ENCODE data around the gene SHKBP1. TPM values are rescaled to one million over a fixed set of nuclear protein-coding genes. Genes with fewer than 3 reads are reported as not detected.

Gene SHKBP1
- total RNA-seq, 1 experiment from 2014 or later, result 85.5 TPM

DNA sequence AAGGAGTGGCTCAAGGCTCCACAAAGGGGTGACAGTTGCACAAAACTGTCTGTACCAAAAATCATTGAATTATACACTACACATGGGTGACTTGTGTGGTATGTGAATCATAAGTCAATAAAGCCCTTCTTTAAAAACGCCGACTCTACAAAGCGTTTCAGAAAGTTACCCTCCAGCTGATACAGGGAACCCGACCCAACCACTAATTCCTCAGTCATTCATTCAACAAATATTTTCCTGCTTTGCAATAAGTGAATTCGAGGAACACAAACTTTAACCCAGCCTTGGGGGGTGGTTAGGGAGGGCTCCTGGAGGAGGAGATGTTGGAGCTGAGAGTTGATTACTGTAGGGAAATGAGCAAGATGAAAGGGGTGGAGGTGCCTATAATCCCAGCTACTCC, 56.5 kb downstream of the SHKBP1 start:
- TF ChIP-seq, protein P1, sequence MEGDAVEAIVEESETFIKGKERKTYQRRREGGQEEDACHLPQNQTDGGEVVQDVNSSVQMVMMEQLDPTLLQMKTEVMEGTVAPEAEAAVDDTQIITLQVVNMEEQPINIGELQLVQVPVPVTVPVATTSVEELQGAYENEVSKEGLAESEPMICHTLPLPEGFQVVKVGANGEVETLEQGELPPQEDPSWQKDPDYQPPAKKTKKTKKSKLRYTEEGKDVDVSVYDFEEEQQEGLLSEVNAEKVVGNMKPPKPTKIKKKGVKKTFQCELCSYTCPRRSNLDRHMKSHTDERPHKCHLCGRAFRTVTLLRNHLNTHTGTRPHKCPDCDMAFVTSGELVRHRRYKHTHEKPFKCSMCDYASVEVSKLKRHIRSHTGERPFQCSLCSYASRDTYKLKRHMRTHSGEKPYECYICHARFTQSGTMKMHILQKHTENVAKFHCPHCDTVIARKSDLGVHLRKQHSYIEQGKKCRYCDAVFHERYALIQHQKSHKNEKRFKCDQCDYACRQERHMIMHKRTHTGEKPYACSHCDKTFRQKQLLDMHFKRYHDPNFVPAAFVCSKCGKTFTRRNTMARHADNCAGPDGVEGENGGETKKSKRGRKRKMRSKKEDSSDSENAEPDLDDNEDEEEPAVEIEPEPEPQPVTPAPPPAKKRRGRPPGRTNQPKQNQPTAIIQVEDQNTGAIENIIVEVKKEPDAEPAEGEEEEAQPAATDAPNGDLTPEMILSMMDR (conservative IDR thresholded peaks at IDR 0.05; ENCODE audit: low read depth, low read length), result no peak
- no peak for TF ChIP-seq EZH2 (IDR thresholded peaks at IDR 0.05; ENCODE audit: borderline replicate concordance, low read depth, low read length, poor library complexity, severe bottlenecking)
- H3K9me3 ChIP-seq (ENCODE audit: low read depth, low read length, poor library complexity, severe bottlenecking), result no peaks in the 10 kb centered on the region
- H3K4me3 ChIP-seq (ENCODE audit: low read depth, low read length, poor library complexity, severe bottlenecking), result no peak overlapping the region
- BruUV-seq (replicated peaks), result no TSS peak
- H3K4me1 ChIP-seq (ENCODE audit: insufficient read depth, low read length, poor library complexity, severe bottlenecking), result no peaks in the 10 kb centered on the region
- no peak for DNase-seq (ENCODE audit: low spot score)
- intact Hi-C loops (cut with micrococcal nuclease; ENCODE audit: unreplicated experiment), result loop anchor here (10.0 kb wide), 2 partner anchors 108 to 488 kb away; no protein-coding TSS in a partner anchor
- H3K36me3 ChIP-seq (ENCODE audit: insufficient read depth, low read length, poor library complexity, severe bottlenecking), result peaks cover 21% of the 10 kb centered on the region
- H3K27me3 ChIP-seq (replicated peaks; ENCODE audit: insufficient read depth, low read depth, low read length, poor library complexity), result no peaks in the 10 kb centered on the region
- no peak overlapping the region for H3K27ac ChIP-seq (ENCODE audit: low read depth, low read length, poor library complexity, severe bottlenecking)
- POLR2A ChIA-PET (ENCODE audit: low non-redundant PET), result no interaction called here
- CTCF ChIA-PET, result interaction anchor here (0.6 kb wide), 1 partner anchor 10 kb away, joined by 3 read pairs; no protein-coding TSS in a partner anchor

- no TSS peak for BruUV-seq (replicated peaks)
- intact Hi-C loops (cut with micrococcal nuclease; ENCODE audit: unreplicated experiment), result loop anchor here (10.0 kb wide), 2 partner anchors 114 to 494 kb away; no protein-coding TSS in a partner anchor
- H3K36me3 ChIP-seq (ENCODE audit: insufficient read depth, low read length, poor library complexity, severe bottlenecking), result no peaks in the 10 kb centered on the region
- no peak overlapping the region for H3K4me3 ChIP-seq (ENCODE audit: low read depth, low read length, poor library complexity, severe bottlenecking)
- peaks cover 9% of the 10 kb centered on the region for H3K4me1 ChIP-seq (ENCODE audit: insufficient read depth, low read length, poor library complexity, severe bottlenecking)
- no peak overlapping the region for H3K27ac ChIP-seq (ENCODE audit: low read depth, low read length, poor library complexity, severe bottlenecking)
- no peaks in the 10 kb centered on the region for H3K27me3 ChIP-seq (replicated peaks; ENCODE audit: insufficient read depth, low read depth, low read length, poor library complexity)
- TF ChIP-seq EZH2 (IDR thresholded peaks at IDR 0.05; ENCODE audit: borderline replicate concordance, low read depth, low read length, poor library complexity, severe bottlenecking), result no peak
- TF ChIP-seq, protein P1 (conservative IDR thresholded peaks at IDR 0.05; ENCODE audit: low read depth, low read length), result no peak
- ChIA-PET POLR2A (ENCODE audit: low non-redundant PET) (interaction anchor here (0.6 to 0.7 kb wide), 2 partner anchors 18 to 112 kb away, joined by 3 to 9 read pairs; partner anchors contain the start of gene SNRPA), CTCF (interaction anchor here (0.7 kb wide), 3 partner anchors 32 to 270 kb away, joined by 5 to 12 read pairs (median 6); no protein-coding TSS in a partner anchor)
- no peak for DNase-seq (ENCODE audit: low spot score)
- no peaks in the 10 kb centered on the region for H3K9me3 ChIP-seq (ENCODE audit: low read depth, low read length, poor library complexity, severe bottlenecking)
Observed at GRCh38 chr19:40638327-40638726, 61.7 kb downstream of the SHKBP1 start.

- Histone ChIP-seq H3K9me3 (ENCODE audit: low read depth, low read length, poor library complexity, severe bottlenecking) (no peaks in the 10 kb centered on the region), H3K27ac (ENCODE audit: low read depth, low read length, poor library complexity, severe bottlenecking) (no peak overlapping the region), H3K4me3 (ENCODE audit: low read depth, low read length, poor library complexity, severe bottlenecking) (no peak overlapping the region), H3K27me3 (replicated peaks; ENCODE audit: insufficient read depth, low read depth, low read length, poor library complexity) (no peaks in the 10 kb centered on the region), H3K4me1 (ENCODE audit: insufficient read depth, low read length, poor library complexity, severe bottlenecking) (peaks cover 9% of the 10 kb centered on the region), H3K36me3 (ENCODE audit: insufficient read depth, low read length, poor library complexity, severe bottlenecking) (no peaks in the 10 kb centered on the region)
- ChIA-PET POLR2A (ENCODE audit: low non-redundant PET) (interaction anchor here (0.5 kb wide), 1 partner anchor 1757 kb away, joined by 4 read pairs; no protein-coding TSS in a partner anchor), CTCF (interaction anchor here (0.6 kb wide), 1 partner anchor 108 kb away, joined by 3 read pairs; no protein-coding TSS in a partner anchor)
- TF ChIP-seq EZH2 (IDR thresholded peaks at IDR 0.05; ENCODE audit: borderline replicate concordance, low read depth, low read length, poor library complexity, severe bottlenecking), result no peak
- TF ChIP-seq, protein P1 (conservative IDR thresholded peaks at IDR 0.05; ENCODE audit: low read depth, low read length), result no peak
- intact Hi-C loops (cut with micrococcal nuclease; ENCODE audit: unreplicated experiment), result loop anchor here (10.0 kb wide), 2 partner anchors 115 to 495 kb away; no protein-coding TSS in a partner anchor
- no peak for DNase-seq (ENCODE audit: low spot score)
- BruUV-seq (replicated peaks), result no TSS peak
Observed at GRCh38 chr19:40639638-40639982, 62.9 kb downstream of the SHKBP1 start.
